Adrenal gland (tissue), 12 donors: ENCODE results near the gene RPS14. TPM values are rescaled to one million over a fixed set of nuclear protein-coding genes. Genes with fewer than 3 reads are reported as not detected.
"Not testable (repeated sequence)": the region's sequence is repeated elsewhere in the genome, so short reads cannot be mapped to it uniquely, and the experiment has no call there.

ENCODE experiments used
- DNase-seq, 7 donors: peaks; one replicate each; pipeline ENCODE4 v3.0.0-alpha.2; 2019 to 2020
- H3K27ac ChIP-seq, 5 donors: fragments of 200-600 bp; sonication (generic) in 4 of 5; 1 replicate in 3 of 5; 2 replicates in 2 of 5; pipeline versions ENCODE4 v1.5.1 to v1.8.0; 2016 to 2020; ENCODE audit warnings: mild to moderate bottlenecking in 1 of 5
- H3K27me3 ChIP-seq: fragments of 200-600 bp; 2 replicates; pipeline ENCODE4 v1.8.0; 2021
- H3K36me3 ChIP-seq, 2 donors: fragments of 200-600 bp; replicated peaks in 1 of 2; 1 replicate in 1 of 2; 2 replicates in 1 of 2; pipeline versions ENCODE4 v1.5.1 to v1.8.0; 2018 to 2022
- H3K4me1 ChIP-seq, 2 donors: fragments of 200-600 bp; replicated peaks in 1 of 2; 1 replicate in 1 of 2; 2 replicates in 1 of 2; pipeline versions ENCODE4 v1.5.1 to v1.8.0; 2018 to 2021
- H3K4me3 ChIP-seq, 4 donors: fragments of 200-600 bp; sonication (generic) in 3 of 4; one replicate each; pipeline ENCODE4 v1.5.1; 2016 to 2018
- H3K9me3 ChIP-seq, 3 donors: fragments of 200-600 bp; sonication (generic) in 1 of 3; replicated peaks in 1 of 3; 1 replicate in 2 of 3; 2 replicates in 1 of 3; pipeline versions ENCODE4 v1.5.1 to v1.8.0; 2016 to 2021
- CTCF ChIP-seq, 6 experiments: fragments of 450-650 bp in 4 of 6; fragments of 200-600 bp in 2 of 6; sonication (generic) in 1 of 6; IDR thresholded peaks; 1 replicate in 5 of 6; 2 replicates in 1 of 6; pipeline versions ENCODE4 v1.5.1 to v1.8.0; 2016 to 2021; ENCODE audit warnings: antibody characterized with exemption in 6 of 6, mild to moderate bottlenecking in 2 of 6, moderate library complexity in 1 of 6
- POLR2A ChIP-seq, 2 donors: fragments of 450-650 bp; IDR thresholded peaks; one replicate each; pipeline ENCODE4 v1.6.1; 2017; ENCODE audit warnings: antibody characterized with exemption in 2 of 2, mild to moderate bottlenecking in 2 of 2, moderate library complexity in 1 of 2
- WGBS, 4 donors: extraction: QIAGEN DNeasy Blood & Tissue Kit in 2 of 4; methylation state at CpG; one replicate each; pipeline versions ENCODE4 v1.1.5 to v1.1.7; 2013 to 2017; 5-methylcytosine and 5-hydroxymethylcytosine counted together
- intact Hi-C, 2 donors: fragments of 100-400 bp; cut with DNase I; formaldehyde crosslinking; loops; one replicate each; pipeline versions ENCODE4 v1.14.1 to v1.15.0; 2022 to 2023
- polyA plus RNA-seq, 3 donors: library from polyadenylated mRNA; stranded (reverse); fragments of 200-250 nt in 2 of 3; fragments of 350-450 nt in 1 of 3; fragmentation: Illumina TruSeq in 1 of 3; extraction: RNeasy Lipid Tissue Mini Kit (QIAGEN cat#74804) in 1 of 3; gene quantifications; one replicate each; pipeline ENCODE4 v1.2.3, GENCODE V29; 2013 to 2014
- total RNA-seq, 9 donors: library from RNA; depleted of rRNA in 4 of 9; stranded (reverse); fragments of >200 nt in 4 of 9; fragments of 120-200 nt in 1 of 9; fragmentation: NEBNext Ultra II Directional in 1 of 9; extraction: Animal tissue kit (Norgen Biotek cat#: 25700) in 1 of 9; gene quantifications; one replicate each; pipeline versions ENCODE4 v1.1.0 to v1.2.4, GENCODE V29; 2013 to 2023
- donor health status: healthy with polysubstance abuse.
- donor health status: Bipolar disorder and iron deficiency.
- donor health status: DM: yes; HTN: yes; CAD: no.
- donor health status: DM: no; HTN: no; CAD: no.
- donor health status: DM: no; HTN: no; CAD: no.
- donor health status: DM: yes; HTN: yes; CAD: no.

The RPS14 gene
- total and polyA plus RNA-seq, 12 donors: 1,067 to 3,506 (median 1,891) TPM

- Histone ChIP-seq H3K4me3 (no peak overlapping the region), H3K27me3 (no peaks in the 10 kb centered on the region), H3K27ac (no peak overlapping the region), H3K36me3 (no peaks in the 10 kb centered on the region), H3K9me3 (no peaks in the 10 kb centered on the region), H3K4me1 (no peaks in the 10 kb centered on the region)
- TF ChIP-seq CTCF (IDR thresholded peaks at IDR 0.05) (no peak), POLR2A (IDR thresholded peaks at IDR 0.05) (no peak)
- DNase-seq: no peak
- intact Hi-C loops: loop anchor here in 1 of 2 donors (2.0 kb wide), 1 partner anchor 87 kb away; no protein-coding TSS in a partner anchor
- whole genome bisulfite sequencing, 4 donors: 78 to 89% (median 84%) methylated on average over 16 of the region's 16 CpGs
Observed at GRCh38 chr5:150457562-150458240, 8.2 kb upstream of the RPS14 start.

GRCh38 chr5:150457121-150457520 lies 7.6 kb upstream of the RPS14 start:
- intact Hi-C loops: no loop called here
- Histone ChIP-seq H3K4me1 (no peaks in the 10 kb centered on the region), H3K9me3 (no peaks in the 10 kb centered on the region), H3K27me3 (no peaks in the 10 kb centered on the region), H3K27ac (no peak overlapping the region), H3K4me3 (no peak overlapping the region), H3K36me3 (no peaks in the 10 kb centered on the region)
- no peak for DNase-seq
- TF ChIP-seq POLR2A (IDR thresholded peaks at IDR 0.05): no peak
- no peak for TF ChIP-seq CTCF (IDR thresholded peaks at IDR 0.05)
- WGBS, 4 donors: 57 to 75% (median 65%) methylated on average over 6 of the region's 6 CpGs

- no peaks in the 10 kb centered on the region for H3K27me3 ChIP-seq
- 66 to 85% (median 74%) methylated on average over 9 of the region's 9 CpGs for WGBS, 4 donors
- no peak for TF ChIP-seq POLR2A (IDR thresholded peaks at IDR 0.05)
- TF ChIP-seq CTCF (IDR thresholded peaks at IDR 0.05): no peak
- H3K4me3 ChIP-seq: no peak overlapping the region
- H3K27ac ChIP-seq: no peak overlapping the region
- intact Hi-C loops: no loop called here
- no peaks in the 10 kb centered on the region for H3K9me3 ChIP-seq
- no peaks in the 10 kb centered on the region for H3K4me1 ChIP-seq
- H3K36me3 ChIP-seq: no peaks in the 10 kb centered on the region
- DNase-seq: no peak
Observed at GRCh38 chr5:150454492-150455229, 5.1 kb upstream of the RPS14 start.

GRCh38 chr5:150454027-150454426 lies 4.5 kb upstream of the RPS14 start:
- H3K9me3 ChIP-seq, H3K4me3 ChIP-seq, DNase-seq, intact Hi-C loops, H3K27me3 ChIP-seq, H3K36me3 ChIP-seq, H3K27ac ChIP-seq, H3K4me1 ChIP-seq: not testable (repeated sequence)
- WGBS, 4 donors: 46 to 72% (median 62%) methylated on average over 6 to 8 of the region's 8 CpGs
